ENCODE results near the gene PMEPA1. TPM values are rescaled to one million over a fixed set of nuclear protein-coding genes. Genes with fewer than 3 reads are reported as not detected.

The PMEPA1 gene
- total RNA-seq, 1 donor from 2014 or later = 26.3 TPM

DNA sequence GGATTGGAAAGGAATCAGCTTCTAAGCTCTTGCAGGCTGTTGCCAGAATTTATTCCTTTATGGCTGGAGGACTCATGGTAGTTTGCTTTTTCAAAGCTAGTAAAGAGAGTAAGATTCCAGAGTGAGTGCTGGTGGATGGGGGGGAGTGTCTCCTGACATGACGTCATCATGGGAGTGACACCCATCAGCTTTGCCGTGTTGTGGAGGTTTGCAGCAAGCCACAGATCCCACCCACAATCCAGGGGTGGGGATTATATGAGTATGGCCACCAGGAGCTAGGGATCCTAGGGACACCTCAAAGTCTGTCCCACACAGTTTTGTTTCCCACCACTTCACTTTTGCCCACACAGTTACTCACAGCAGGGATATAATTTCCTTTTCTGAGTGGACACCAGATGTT is 28.7 kb upstream of the PMEPA1 start:
- intact Hi-C loops (cut with DNase I) = no loop called here
- ATAC-seq (no peak), DNase-seq (ENCODE audit: low spot score) (no peak)

DNA sequence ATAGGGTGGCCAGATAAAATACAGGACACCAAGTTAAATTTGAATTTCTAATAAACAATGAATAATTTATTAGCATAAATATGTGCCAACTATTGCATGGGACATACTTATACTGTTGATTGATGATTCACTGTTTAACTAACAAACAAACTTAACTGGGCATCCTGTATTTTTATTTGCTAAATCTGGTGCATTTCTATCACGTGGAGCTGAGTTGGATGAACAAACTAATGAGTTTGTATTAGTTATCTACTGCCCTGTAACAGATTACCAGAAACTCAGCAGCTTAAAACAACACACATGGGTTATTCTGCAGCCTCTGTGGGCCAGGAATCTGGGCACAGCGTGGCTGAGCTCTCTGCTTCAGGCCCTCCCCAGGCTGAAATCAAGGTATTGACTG is 28.2 kb upstream of the PMEPA1 start:
- no peak for ATAC-seq
- intact Hi-C loops (cut with DNase I) = no loop called here
- DNase-seq (ENCODE audit: low spot score) = no peak

DNA sequence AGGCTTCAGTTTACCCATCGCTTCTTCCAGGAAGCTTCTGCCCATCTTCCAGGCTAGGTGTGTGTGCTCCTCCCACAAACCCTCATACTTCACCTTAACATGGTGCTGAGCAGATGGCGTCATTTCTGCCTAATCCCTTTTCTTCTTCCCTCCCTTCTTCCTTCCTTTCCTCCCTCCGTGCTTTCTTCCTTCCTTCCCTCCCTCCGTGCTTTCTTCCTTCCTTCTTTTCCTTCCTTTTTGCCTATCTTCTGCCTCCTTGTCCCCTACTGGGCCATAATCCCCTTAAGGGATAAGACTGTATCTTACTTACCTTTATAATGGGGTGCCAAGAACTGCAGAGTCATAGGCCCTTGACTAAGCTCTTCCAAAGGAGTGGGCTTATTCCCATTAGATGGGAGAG is 27.5 kb upstream of the PMEPA1 start:
- ATAC-seq (no peak), DNase-seq (ENCODE audit: low spot score) (no peak)
- intact Hi-C loops (cut with DNase I) = no loop called here

DNA sequence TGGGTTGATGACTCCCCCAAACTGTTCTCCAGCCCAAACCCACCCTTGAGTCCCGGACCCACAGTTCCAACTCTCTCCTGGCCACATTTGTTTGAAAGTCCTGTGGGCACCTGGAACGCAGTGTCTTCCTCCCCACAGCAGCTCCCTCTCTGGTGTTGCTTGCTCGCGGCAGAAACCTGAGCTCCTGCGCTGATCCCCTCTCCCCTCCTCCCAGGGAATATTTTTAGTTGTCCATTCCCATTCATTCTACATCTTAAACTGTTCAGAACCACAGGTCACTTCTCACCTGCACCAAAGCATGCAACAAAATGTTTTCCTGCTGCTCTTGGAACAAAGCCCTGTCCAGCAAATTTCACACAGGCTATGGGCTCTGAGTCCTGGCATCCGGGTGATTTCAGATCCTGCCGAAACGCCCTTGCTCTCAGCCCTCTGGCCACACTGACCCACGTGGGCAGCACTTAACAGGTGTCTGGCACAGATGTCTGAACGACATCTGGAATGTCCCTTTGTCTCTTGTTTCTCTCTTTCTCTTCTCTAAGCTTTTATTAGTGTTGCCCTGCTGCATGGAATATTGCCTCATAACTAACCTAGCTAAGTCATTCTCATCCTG is 27.0 kb upstream of the PMEPA1 start:
- intact Hi-C loops (cut with DNase I) = no loop called here
- no peak for ATAC-seq
- no peak for DNase-seq (ENCODE audit: low spot score)

DNA sequence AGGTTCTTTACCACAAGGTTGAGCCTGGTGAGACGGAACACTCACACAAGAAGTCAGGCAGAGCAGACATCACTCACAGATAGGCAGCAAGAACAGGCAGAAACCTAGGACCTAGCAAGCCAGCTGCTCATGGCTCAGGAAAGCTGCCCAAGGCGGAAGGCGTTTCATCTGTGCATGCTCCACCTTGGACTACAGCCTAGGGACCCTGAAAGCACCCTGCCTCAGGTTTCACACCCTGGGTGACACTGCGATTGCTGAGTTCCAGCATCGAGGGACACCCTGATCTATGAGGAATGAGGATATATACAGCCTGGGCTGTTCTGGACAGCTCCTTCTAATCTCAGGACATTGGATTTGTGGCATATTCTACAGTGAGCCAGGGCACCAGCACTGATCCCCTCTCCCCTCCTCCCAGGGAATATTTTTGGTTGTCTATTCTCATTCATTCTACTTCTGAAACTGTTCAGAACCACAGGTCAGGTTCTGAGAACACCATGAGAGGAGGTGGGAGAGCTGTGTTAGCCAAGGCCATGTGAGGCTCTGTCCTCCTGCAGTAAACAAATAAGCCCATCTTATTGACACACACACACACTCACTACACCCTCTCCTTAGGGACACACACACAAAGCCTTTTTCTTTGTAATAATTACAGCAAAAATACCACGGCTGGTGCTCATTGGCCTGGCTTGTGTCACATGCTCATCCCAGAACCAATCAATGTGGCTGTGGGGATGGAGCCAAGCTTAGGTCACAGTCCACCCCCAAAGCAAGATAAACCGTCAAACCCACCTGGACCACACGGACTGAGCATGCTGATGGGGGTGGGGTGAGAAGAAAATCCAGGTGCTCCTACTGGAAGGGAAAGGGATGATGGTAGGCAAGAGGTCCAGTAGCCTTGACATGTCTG is 26.3 kb upstream of the PMEPA1 start:
- DNase-seq (ENCODE audit: low spot score) = no peak
- intact Hi-C loops (cut with DNase I) = no loop called here
- ATAC-seq = no peak

DNA sequence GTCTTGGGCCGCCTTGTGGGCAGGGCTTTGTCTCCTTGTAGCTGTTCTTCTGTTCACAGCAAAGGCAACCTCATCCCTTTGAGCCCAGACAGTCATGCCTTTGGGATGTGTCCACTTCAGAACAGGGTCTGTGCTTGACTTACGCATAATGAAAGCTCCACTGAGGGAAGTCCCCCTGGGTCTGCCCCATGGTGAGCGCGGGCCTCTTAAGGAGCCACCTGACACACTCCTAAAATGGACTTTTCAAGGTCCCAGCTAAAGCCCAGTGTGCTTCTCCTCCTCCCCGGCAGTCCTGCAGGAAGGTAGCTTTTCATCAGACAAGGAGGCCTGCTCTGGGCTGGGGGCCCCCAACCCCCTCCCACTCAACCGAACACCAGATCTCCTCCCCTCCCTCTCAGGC is 24.9 kb upstream of the PMEPA1 start:
- ATAC-seq (no peak), DNase-seq (ENCODE audit: low spot score) (no peak)
- intact Hi-C loops (cut with DNase I) = no loop called here

DNA sequence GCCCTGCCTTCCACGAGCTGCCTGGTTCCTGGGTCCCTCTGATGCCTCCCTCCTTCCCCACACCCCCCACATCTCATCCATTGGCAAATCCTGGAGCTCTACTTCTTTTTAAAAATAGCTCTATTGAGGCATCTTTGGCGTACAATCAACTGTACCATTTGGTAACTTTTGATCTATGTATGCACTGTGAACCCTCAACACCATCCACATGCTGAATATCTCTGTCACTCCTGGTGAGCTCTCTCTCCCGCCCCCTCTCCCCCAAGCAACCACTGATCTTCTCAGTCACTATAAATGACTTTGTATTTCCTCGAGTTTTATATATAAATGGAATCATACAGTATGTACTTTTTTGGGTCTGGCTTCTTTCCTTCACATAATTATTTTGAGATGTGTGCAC is 22.4 kb upstream of the PMEPA1 start:
- intact Hi-C loops (cut with DNase I) = no loop called here
- no peak for ATAC-seq

DNA sequence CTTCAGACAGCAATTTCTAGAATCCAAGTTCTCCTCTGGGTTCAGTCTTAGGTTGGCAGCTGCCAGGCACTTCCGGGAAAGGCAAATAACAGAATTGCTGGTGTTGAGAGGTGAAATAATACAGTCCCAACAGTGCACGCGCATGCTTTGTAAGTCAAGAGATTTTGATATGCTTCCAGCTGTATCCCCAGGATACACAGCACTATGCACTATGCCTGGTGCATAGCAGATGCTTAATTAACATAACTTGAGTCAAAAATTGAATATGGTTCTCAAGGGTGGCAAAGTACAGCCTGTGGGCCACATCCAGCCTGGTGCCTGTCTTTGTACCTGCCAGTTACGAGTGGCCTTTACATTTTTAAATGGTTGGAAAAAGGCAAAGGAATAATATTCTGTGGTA is 18.9 kb upstream of the PMEPA1 start:
- intact Hi-C loops (cut with DNase I) = no loop called here
- no peak for DNase-seq (ENCODE audit: low spot score)
- no peak for ATAC-seq

More for the DNA sequence above, 22.4 kb upstream of the PMEPA1 start:
- no peak for DNase-seq (ENCODE audit: low spot score)

DNA sequence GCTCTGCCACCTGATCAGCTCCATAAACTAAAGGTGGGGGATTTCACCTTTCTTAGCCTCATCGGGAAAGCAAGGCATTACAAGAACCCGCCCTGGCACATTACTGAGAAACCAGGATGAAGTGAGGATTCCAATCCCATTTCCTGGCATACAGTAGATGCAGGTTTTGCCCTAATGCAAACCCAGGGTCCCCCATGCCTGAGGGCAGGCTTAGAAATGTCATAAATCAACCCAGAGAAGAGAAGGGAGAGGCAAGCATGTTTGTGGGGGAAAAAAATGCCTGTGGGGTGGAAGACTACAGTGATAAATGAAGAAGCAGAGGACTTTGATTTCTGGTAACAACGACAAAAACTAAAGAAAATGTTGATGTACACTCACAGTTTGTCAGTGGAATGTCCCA is 18.0 kb upstream of the PMEPA1 start:
- intact Hi-C loops (cut with DNase I) = no loop called here

DNA sequence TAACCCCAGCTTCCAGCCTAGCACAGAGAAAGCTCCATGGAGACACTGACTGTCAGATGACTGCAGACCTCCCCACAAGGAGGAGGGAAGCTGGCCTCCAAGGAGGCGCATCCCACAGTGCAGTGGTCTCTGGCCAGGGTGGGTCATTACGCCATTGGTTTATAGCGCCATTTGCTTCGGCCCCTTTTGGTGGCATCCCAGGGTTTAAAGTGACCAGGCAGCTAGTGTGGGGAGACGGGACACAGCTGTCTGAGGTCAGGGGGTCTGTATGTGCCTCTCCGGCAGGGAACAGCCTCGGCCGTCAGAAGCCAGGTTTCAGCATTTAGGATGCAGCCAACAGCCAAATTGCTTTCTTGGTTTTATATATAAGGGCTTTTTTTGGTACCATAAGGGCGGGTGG is 15.8 kb upstream of the PMEPA1 start:
- ATAC-seq = no peak
- intact Hi-C loops (cut with DNase I) = no loop called here
- DNase-seq (ENCODE audit: low spot score) = no peak

More for the DNA sequence above, 18.0 kb upstream of the PMEPA1 start:
- DNase-seq (ENCODE audit: low spot score) = no peak
- no peak for ATAC-seq

DNA sequence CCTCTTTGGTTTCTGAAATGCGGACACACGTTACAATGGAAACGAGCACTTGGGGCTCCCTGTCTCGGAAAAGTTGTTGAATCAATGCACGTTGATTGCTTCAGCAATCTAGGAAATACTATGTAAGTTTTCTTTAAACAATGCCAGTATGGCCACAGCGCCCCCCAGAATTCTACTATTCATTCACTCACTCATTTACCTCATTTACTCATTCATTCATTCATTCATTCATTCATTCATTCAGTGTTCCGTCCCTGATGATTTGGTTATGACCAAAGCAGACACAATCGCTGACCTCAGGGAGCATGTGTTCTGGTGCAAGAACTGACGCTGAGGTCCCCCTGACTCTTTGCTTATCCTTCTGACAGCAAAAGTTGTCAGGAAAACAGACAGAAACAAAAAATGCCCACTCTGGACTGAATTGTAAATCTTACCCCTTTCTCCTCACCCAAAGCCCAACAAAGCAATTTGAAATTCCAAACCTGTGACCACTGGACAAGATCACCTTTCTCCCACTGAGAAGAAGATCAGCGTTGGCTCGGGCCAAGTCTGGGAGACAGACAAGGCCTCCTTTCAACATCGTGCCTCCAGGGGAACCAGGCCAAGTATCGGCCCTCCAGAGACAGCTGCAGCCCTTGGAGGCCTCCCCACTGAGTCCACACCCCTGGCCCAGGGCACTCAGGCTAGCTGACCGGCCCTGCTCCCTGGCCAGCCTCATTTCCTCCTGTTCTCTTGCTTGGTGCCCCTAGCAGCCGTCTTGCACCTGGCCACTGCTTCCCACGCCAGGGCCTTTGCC is 15.0 kb upstream of the PMEPA1 start:
- ATAC-seq = no peak
- DNase-seq (ENCODE audit: low spot score) = no peak
- intact Hi-C loops (cut with DNase I) = no loop called here

DNA sequence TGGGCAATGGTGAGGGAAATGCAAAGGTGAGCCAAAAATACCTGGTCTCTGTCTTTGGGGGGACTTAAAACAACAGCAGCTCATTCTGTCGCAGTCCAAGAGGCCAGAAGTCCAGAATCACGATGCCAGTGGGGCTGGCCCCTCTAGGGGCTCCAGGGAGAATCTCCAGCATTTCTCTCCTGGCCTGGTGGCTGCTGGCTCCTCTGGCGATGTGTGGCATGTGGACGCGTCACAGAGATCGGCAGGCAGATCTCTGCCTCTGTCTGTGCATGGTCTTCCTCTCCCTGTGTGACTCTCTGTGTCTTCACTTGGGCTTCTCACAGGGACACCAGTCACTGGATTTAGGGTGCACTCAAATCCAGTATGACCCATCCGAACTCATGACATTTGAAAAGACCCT is 14.0 kb upstream of the PMEPA1 start:
- no peak for ATAC-seq

DNA sequence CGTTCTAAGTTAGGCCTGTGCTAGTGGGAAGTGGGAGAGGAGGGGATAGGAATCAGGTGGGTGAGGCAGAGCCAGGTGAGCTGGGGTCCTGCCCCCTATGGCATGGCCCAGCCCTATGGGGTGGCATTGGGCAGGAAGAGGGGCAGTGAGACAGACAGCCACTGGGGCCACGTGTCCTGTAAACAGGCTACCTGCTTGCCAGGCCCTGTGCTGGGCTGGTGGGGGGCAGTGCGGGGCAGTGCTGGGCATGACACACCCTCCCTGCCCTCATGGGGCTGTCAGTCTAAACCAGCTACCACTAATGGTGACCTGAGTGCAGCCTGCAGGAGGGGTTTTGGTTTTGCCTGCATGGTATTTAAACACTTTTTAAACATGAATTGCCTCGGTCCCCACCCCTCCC is 10.1 kb upstream of the PMEPA1 start:
- intact Hi-C loops (cut with DNase I) = no loop called here
- ATAC-seq = no peak
- DNase-seq (ENCODE audit: low spot score) = no peak

More for the DNA sequence above, 14.0 kb upstream of the PMEPA1 start:
- no peak for DNase-seq (ENCODE audit: low spot score)
- intact Hi-C loops (cut with DNase I) = no loop called here

DNA sequence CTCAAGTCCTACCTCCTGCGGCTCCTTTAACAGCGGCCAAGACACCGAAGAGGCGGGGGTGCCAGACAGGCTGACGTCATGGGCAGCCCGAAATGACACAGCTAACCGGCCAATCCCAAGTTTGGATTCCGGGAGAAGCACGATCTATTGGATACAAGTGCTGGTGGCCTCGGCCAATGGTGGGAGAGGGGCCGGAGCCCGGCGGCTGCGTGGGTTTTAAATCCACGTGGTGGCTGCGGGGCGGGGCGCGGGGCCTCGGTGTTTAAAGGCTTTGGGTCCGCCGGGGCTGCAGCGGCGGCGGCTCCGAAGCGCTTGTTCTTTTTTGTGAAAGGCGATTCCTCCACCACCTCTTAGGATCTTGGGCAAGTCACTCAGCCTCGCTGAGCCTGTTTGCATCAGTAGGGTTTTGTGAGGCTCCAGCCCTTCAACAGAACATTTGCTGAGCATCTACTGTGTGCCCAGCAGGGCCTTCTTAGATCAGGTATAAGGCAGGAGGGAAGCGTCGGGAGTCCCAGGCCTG is 8.7 kb upstream of the PMEPA1 start:
- DNase-seq (ENCODE audit: low spot score) (peak; percentile 97), ATAC-seq (peak; percentile 99)
- intact Hi-C loops (cut with DNase I) = no loop called here

DNA sequence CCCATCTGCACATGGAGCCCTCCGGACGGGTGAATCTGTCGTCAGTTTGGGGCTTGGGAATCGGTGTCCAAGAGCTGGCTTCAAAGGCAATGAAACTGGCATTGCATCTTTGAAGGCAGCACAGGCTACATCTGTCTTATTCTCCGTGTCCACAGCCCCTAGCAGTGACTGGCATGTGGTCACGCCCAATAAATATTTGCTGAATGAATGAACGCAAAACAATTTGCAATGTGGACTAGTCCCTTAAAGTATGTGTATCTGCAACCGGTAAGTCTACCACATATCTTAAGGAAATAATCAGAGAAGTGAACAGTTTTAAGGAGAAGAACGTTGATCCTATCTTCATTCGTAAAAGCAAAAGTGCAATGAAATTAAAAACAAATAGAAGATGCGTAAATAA is 8.0 kb upstream of the PMEPA1 start:
- DNase-seq (ENCODE audit: low spot score) (no peak), ATAC-seq (no peak)
- intact Hi-C loops (cut with DNase I) = no loop called here

DNA sequence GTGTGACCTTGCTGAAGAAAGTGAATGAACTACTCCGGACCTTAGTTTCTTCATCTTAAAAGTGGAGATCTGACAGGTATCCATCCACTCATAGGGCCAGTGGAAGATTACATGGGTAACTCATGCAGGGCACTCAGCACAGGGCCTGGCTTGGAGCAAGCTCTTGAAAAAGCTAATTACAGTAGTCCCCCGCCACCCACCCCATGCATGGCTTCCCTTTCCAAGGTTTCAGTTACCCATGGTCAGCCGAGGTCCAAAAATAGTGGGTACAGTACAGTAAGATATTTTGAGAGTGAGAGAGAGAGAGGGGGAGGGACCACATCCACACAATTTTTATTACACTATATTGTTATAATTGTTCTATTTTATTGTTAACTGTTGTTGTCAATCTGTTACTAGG is 7.1 kb upstream of the PMEPA1 start:
- no peak for DNase-seq (ENCODE audit: low spot score)
- intact Hi-C loops (cut with DNase I) = no loop called here
- no peak for ATAC-seq

DNA sequence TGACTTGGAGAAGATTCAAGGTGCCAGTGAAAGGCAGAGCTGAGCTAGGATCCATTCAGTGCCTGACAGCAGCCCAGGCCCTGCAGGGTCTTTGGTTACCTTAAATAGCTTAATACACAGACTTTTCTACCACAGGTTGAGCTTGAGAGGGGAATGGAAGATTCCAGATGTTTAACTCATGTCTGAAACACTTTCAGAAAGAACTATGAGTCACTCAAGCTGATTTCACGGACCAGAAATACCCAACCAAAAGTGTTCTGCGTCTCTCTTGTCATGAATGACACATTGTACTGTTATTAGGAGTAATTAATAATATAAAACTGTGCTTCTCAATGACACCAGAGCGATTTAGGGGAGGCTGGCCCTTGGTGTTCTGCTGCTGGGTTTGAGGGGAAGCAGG is 6.4 kb upstream of the PMEPA1 start:
- ATAC-seq (no peak), DNase-seq (ENCODE audit: low spot score) (no peak)
- intact Hi-C loops (cut with DNase I) = no loop called here

DNA sequence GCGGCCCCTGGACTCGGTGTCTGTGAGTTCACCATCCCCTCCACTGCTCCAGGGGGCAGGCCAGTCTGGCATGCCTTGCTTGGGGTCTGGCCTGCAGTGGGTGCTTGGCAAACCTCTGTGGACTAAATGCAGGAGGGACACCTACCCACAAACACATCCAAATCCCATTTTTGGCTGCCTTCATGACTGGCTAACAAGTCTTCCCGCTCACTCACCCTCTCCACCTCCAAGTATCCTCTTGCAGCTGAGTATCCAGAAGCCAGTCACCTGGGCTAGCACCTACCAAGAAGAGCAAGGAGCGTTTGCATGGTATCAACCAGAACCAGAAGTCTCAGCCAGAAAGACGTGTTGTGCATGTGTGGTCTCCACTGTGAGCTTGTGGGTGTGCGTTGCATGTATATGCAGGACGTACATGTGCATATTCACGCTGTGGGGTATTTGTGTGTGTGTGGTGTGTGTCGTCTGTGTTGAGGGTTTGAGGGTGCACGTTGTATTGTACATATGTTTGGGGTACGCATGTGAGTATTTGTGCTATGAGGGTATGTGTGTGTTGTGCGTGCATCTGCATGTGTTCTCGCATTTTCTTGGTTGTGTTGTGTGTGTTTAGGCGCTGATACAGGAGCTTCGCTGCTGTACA is 5.6 kb upstream of the PMEPA1 start:
- DNase-seq (ENCODE audit: low spot score) = no peak
- ATAC-seq = no peak
- intact Hi-C loops (cut with DNase I) = no loop called here

All from sciatic nerve (tissue), 2 donors.